Measurements from ENCODE around the gene UBE2M.

UBE2M gene

GRCh38 chr19:58585442-58586132 lies 27.2 kb upstream of the UBE2M start:
- peaks cover 5% of the 10 kb centered on the region for H3K4me1 ChIP-seq (ENCODE audit: insufficient read depth, low read length, severe bottlenecking)
- H3K27ac ChIP-seq (ENCODE audit: low read depth, low read length, poor library complexity, severe bottlenecking), result no peak overlapping the region
- no peaks in the 10 kb centered on the region for H3K9me3 ChIP-seq (ENCODE audit: low read length)
- TF ChIP-seq EZH2 (IDR thresholded peaks at IDR 0.05; ENCODE audit: borderline replicate concordance, low read length) (no peak), CTCF (IDR thresholded peaks at IDR 0.05; ENCODE audit: low read length) (no peak)
- H3K4me3 ChIP-seq (ENCODE audit: low read depth, low read length, poor library complexity, severe bottlenecking), result no peak overlapping the region
- H3K27me3 ChIP-seq (ENCODE audit: insufficient read depth, low read length), result no peaks in the 10 kb centered on the region
- H3K4me2 ChIP-seq (ENCODE audit: low read length), result no peak overlapping the region
- H2AFZ ChIP-seq (ENCODE audit: low read length), result no peak overlapping the region
- H3K9ac ChIP-seq (ENCODE audit: low read length), result no peak overlapping the region
- no peaks in the 10 kb centered on the region for H4K20me1 ChIP-seq (ENCODE audit: insufficient read depth, low read length)
- H3K9me2 ChIP-seq (ENCODE audit: low read depth, low read length), result no peaks in the 10 kb centered on the region
- no peaks in the 10 kb centered on the region for H3K79me2 ChIP-seq (ENCODE audit: insufficient read depth, low read length)
- H3K36me3 ChIP-seq (ENCODE audit: insufficient read depth, low read length), result peaks cover 8% of the 10 kb centered on the region; the same call in 1 of the 2 replicates
- no peaks in the 10 kb centered on the region for H3F3A ChIP-seq (ENCODE audit: insufficient read depth, low read length)

GRCh38 chr19:58584498-58585441 lies 26.4 kb upstream of the UBE2M start:
- H3K36me3 ChIP-seq (ENCODE audit: insufficient read depth, low read length), result peaks cover 8% of the 10 kb centered on the region; the same call in 1 of the 2 replicates
- no peak overlapping the region for H3K4me2 ChIP-seq (ENCODE audit: low read length)
- no peak overlapping the region for H3K4me3 ChIP-seq (ENCODE audit: low read depth, low read length, poor library complexity, severe bottlenecking)
- no peaks in the 10 kb centered on the region for H3K9me3 ChIP-seq (ENCODE audit: low read length)
- H3F3A ChIP-seq (ENCODE audit: insufficient read depth, low read length), result no peaks in the 10 kb centered on the region
- H4K20me1 ChIP-seq (ENCODE audit: insufficient read depth, low read length), result no peaks in the 10 kb centered on the region
- H3K9ac ChIP-seq (ENCODE audit: low read length), result no peak overlapping the region
- H3K27me3 ChIP-seq (ENCODE audit: insufficient read depth, low read length), result no peaks in the 10 kb centered on the region
- peaks cover 5% of the 10 kb centered on the region for H3K4me1 ChIP-seq (ENCODE audit: insufficient read depth, low read length, severe bottlenecking)
- H3K9me2 ChIP-seq (ENCODE audit: low read depth, low read length), result no peaks in the 10 kb centered on the region
- H3K79me2 ChIP-seq (ENCODE audit: insufficient read depth, low read length), result no peaks in the 10 kb centered on the region
- no peak overlapping the region for H3K27ac ChIP-seq (ENCODE audit: low read depth, low read length, poor library complexity, severe bottlenecking)
- TF ChIP-seq EZH2 (IDR thresholded peaks at IDR 0.05; ENCODE audit: borderline replicate concordance, low read length), result no peak
- no peak for TF ChIP-seq CTCF (IDR thresholded peaks at IDR 0.05; ENCODE audit: low read length)
- no peak overlapping the region for H2AFZ ChIP-seq (ENCODE audit: low read length)

- H3K4me1 ChIP-seq (ENCODE audit: insufficient read depth, low read length, severe bottlenecking), result peaks cover 15% of the 10 kb centered on the region
- H3K4me2 ChIP-seq (ENCODE audit: low read length), result no peak overlapping the region
- no peak overlapping the region for H3K27ac ChIP-seq (ENCODE audit: low read depth, low read length, poor library complexity, severe bottlenecking)
- no peak for TF ChIP-seq EZH2 (IDR thresholded peaks at IDR 0.05; ENCODE audit: borderline replicate concordance, low read length)
- TF ChIP-seq CTCF (IDR thresholded peaks at IDR 0.05; ENCODE audit: low read length), result no peak
- H3K9ac ChIP-seq (ENCODE audit: low read length), result no peak overlapping the region
- no peaks in the 10 kb centered on the region for H3K9me2 ChIP-seq (ENCODE audit: low read depth, low read length)
- H3K79me2 ChIP-seq (ENCODE audit: insufficient read depth, low read length), result no peaks in the 10 kb centered on the region
- no peaks in the 10 kb centered on the region for H3K9me3 ChIP-seq (ENCODE audit: low read length)
- H3K27me3 ChIP-seq (ENCODE audit: insufficient read depth, low read length), result no peaks in the 10 kb centered on the region
- no peak overlapping the region for H2AFZ ChIP-seq (ENCODE audit: low read length)
- H4K20me1 ChIP-seq (ENCODE audit: insufficient read depth, low read length), result no peaks in the 10 kb centered on the region
- H3F3A ChIP-seq (ENCODE audit: insufficient read depth, low read length), result 0 out of 2 replicates have a peak, but pooled peaks cover 3% of the 10 kb centered on the region
- peaks cover 8% of the 10 kb centered on the region; the same call in 1 of the 2 replicates for H3K36me3 ChIP-seq (ENCODE audit: insufficient read depth, low read length)
- no peak overlapping the region for H3K4me3 ChIP-seq (ENCODE audit: low read depth, low read length, poor library complexity, severe bottlenecking)
Observed at GRCh38 chr19:58582985-58583384, 24.6 kb upstream of the UBE2M start.

All from OCI-LY1 (cell line).